Ovary (tissue), 9 donors: ENCODE data around the gene TAF1D. TPM values are rescaled to one million over a fixed set of nuclear protein-coding genes. Genes with fewer than 3 reads are reported as not detected.

Experiments used
- DNase-seq, 5 donors: peaks; one replicate each; pipeline ENCODE4 v3.0.0-alpha.2; 2019 to 2020
- H3K27ac ChIP-seq, 2 donors: fragments of 200-600 bp; one replicate each; pipeline versions ENCODE4 v1.5.1 to v1.8.0; 2019 to 2022
- H3K27me3 ChIP-seq: fragments of 200-600 bp; one replicate; pipeline ENCODE4 v1.8.0; 2022
- H3K36me3 ChIP-seq: fragments of 200-600 bp; sonication (generic); one replicate; pipeline ENCODE4 v1.5.1; 2019
- H3K4me1 ChIP-seq: one replicate; pipeline ENCODE4 v1.8.1; 2013; ENCODE audit warnings: mild to moderate bottlenecking, moderate library complexity; ENCODE audit not compliant: insufficient read depth
- H3K4me3 ChIP-seq: fragments of 200-600 bp; sonication (generic); one replicate; pipeline ENCODE4 v1.5.1; 2017
- H3K9me3 ChIP-seq, 2 donors: fragments of 200-600 bp in 1 of 2; sonication (generic) in 1 of 2; one replicate each; pipeline versions ENCODE4 v1.5.1 to v1.8.1; 2013 to 2019; ENCODE audit warnings: mild to moderate bottlenecking in 1 of 2, moderate library complexity in 1 of 2
- CTCF ChIP-seq, 3 donors: fragments of 450-650 bp in 2 of 3; fragments of 200-600 bp in 1 of 3; IDR thresholded peaks; one replicate each; pipeline versions ENCODE4 v1.5.1 to v1.8.0; 2016 to 2022; ENCODE audit warnings: antibody characterized with exemption in 3 of 3, mild to moderate bottlenecking in 1 of 3
- EP300 ChIP-seq: sonication (generic); formaldehyde crosslinking; IDR thresholded peaks from one replicate; pipeline ENCODE4 v1.6.1; 2017; ENCODE audit warnings: antibody characterized with exemption
- POLR2A ChIP-seq: fragments of 450-650 bp; IDR thresholded peaks from one replicate; pipeline ENCODE4 v1.6.1; 2017; ENCODE audit warnings: antibody characterized with exemption, mild to moderate bottlenecking, moderate library complexity
- WGBS, 3 donors: extraction: QIAGEN DNeasy Blood & Tissue Kit in 1 of 3; methylation state at CpG; one replicate each; pipeline versions ENCODE4 v1.1.5 to v1.1.7; 2013 to 2017; 5-methylcytosine and 5-hydroxymethylcytosine counted together
- intact Hi-C, 4 donors: fragments of 100-400 bp; cut with DNase I; formaldehyde crosslinking; loops; one replicate each; pipeline versions ENCODE4 v1.11.0 to v1.15.1; 2022 to 2023
- polyA plus RNA-seq, 2 donors: library from polyadenylated mRNA; stranded (reverse); fragments of 200-250 nt in 1 of 2; fragments of 350-450 nt in 1 of 2; fragmentation: Illumina TruSeq in 1 of 2; extraction: RNeasy Lipid Tissue Mini Kit (QIAGEN cat#74804) in 1 of 2; gene quantifications; one replicate each; pipeline ENCODE4 v1.2.3, GENCODE V29; 2013 to 2014
- total RNA-seq, 7 donors: library from RNA; depleted of rRNA in 2 of 7; stranded (reverse); fragments of >200 nt in 2 of 7; fragmentation: NEBNext Ultra II Directional in 3 of 7; extraction: Animal tissue kit (Norgen Biotek cat#: 25700) in 3 of 7; gene quantifications; one replicate each; pipeline versions ENCODE4 v1.1.0 to v1.2.4, GENCODE V29; 2016 to 2023
- donor health status: DM: no; HTN: no; CAD: no; lungs with moderate emphysema.
- donor health status: DM: no; HTN: no; CAD: no.
- donor health status: Bipolar disorder and iron deficiency.
- donor health status: DM: yes; HTN: yes; CAD: no.
- donor health status: DM: no; HTN: no; CAD: no.
- donor health status: DM: yes; HTN: yes; CAD: no.

TAF1D gene
- total and polyA plus RNA-seq, 9 donors: 73.7 to 155 (median 107) TPM

- H3K36me3 ChIP-seq: no peaks in the 10 kb centered on the region
- intact Hi-C loops: no loop called here
- no peaks in the 10 kb centered on the region for H3K4me1 ChIP-seq
Observed at GRCh38 chr11:93756748-93757147, 15.5 kb upstream of the TAF1D start.

GRCh38 chr11:93753241-93753640 is 11.9 kb upstream of the TAF1D start:
- Histone ChIP-seq H3K36me3 (no peaks in the 10 kb centered on the region), H3K9me3 (no peaks in the 10 kb centered on the region), H3K4me1 (no peaks in the 10 kb centered on the region), H3K4me3 (no peak overlapping the region), H3K27ac (no peak overlapping the region), H3K27me3 (no peaks in the 10 kb centered on the region)
- no peak for DNase-seq
- intact Hi-C loops: no loop called here
- WGBS, 3 donors: 95 to 99% (median 96%) methylated on average over 2 of the region's 2 CpGs
- TF ChIP-seq POLR2A (no peak), EP300 (no peak), CTCF (IDR thresholded peaks at IDR 0.05) (no peak)

More at GRCh38 chr11:93756748-93757147, 15.5 kb upstream of the TAF1D start:
- H3K9me3 ChIP-seq: no peaks in the 10 kb centered on the region
- no peak overlapping the region for H3K4me3 ChIP-seq
- H3K27ac ChIP-seq: no peak overlapping the region
- no peak for DNase-seq
- TF ChIP-seq POLR2A (no peak), CTCF (IDR thresholded peaks at IDR 0.05) (no peak), EP300 (no peak)
- WGBS, 3 donors: 68 to 77% (median 68%) methylated on average over 3 of the region's 3 CpGs
- H3K27me3 ChIP-seq: no peaks in the 10 kb centered on the region

- no peak for DNase-seq
- H3K9me3 ChIP-seq: no peaks in the 10 kb centered on the region
- H3K27ac ChIP-seq: no peak overlapping the region
- H3K27me3 ChIP-seq: no peaks in the 10 kb centered on the region
- WGBS, 3 donors: 30 to 52% (median 44%) methylated on average over 1 of the region's 1 CpG
- TF ChIP-seq EP300: no peak
- no peak for TF ChIP-seq CTCF (IDR thresholded peaks at IDR 0.05)
- TF ChIP-seq POLR2A: no peak
- H3K36me3 ChIP-seq: no peaks in the 10 kb centered on the region
- H3K4me1 ChIP-seq: no peaks in the 10 kb centered on the region
- no peak overlapping the region for H3K4me3 ChIP-seq
- intact Hi-C loops: no loop called here
Observed at GRCh38 chr11:93751001-93751400, 9.7 kb upstream of the TAF1D start.

DNA sequence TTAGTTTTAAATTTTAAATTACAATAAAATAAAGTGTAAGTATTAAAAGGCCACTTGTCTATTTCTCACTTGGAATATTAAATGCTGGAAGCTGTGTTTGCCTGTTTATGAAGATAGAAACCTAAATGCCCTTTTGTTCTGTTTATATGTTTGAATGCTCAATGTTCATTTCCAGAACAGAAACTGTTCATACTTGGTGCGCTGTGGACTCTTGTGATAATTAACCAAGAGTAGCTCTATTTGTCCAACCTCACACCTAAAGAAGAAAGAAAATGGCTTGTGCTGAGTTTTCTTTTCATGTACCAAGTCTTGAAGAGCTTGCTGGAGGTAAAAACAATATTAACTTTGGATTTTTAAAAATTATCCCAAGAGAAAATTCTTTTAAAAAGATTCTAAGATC is 5.8 kb upstream of the TAF1D start:
- no peak overlapping the region for H3K4me3 ChIP-seq
- H3K27ac ChIP-seq: no peak overlapping the region
- no peaks in the 10 kb centered on the region for H3K9me3 ChIP-seq
- DNase-seq: no peak
- H3K27me3 ChIP-seq: no peaks in the 10 kb centered on the region
- no peak for TF ChIP-seq CTCF (IDR thresholded peaks at IDR 0.05)
- no peak for TF ChIP-seq POLR2A
- TF ChIP-seq EP300: no peak
- intact Hi-C loops: no loop called here
- H3K36me3 ChIP-seq: no peaks in the 10 kb centered on the region
- whole genome bisulfite sequencing, 3 donors: 83 to 91% (median 91%) methylated on average over 1 of the region's 1 CpG
- H3K4me1 ChIP-seq: no peaks in the 10 kb centered on the region
